ENCODE data around the gene EVC.

Gene EVC

DNA sequence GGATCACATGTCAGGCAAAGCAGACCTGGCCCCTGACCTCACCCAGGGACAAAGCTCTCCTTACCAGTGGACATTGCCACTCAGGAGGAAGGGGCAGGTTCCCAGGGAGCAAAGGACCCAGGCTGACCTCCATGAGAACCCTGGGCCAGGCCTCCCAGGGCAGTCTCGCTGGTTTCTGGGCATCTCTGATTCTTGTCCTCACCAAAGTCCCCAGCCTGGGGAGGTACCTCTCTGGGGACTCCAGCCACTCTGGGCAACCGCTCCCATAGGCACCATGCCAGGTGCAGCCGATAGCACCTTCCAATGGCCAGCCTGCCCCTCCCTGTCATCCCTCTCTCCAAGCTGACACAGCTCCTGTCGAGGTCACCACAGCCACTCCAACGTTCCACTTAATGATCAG, 10.5 kb upstream of the EVC start:
- TF ChIP-seq, protein P1, sequence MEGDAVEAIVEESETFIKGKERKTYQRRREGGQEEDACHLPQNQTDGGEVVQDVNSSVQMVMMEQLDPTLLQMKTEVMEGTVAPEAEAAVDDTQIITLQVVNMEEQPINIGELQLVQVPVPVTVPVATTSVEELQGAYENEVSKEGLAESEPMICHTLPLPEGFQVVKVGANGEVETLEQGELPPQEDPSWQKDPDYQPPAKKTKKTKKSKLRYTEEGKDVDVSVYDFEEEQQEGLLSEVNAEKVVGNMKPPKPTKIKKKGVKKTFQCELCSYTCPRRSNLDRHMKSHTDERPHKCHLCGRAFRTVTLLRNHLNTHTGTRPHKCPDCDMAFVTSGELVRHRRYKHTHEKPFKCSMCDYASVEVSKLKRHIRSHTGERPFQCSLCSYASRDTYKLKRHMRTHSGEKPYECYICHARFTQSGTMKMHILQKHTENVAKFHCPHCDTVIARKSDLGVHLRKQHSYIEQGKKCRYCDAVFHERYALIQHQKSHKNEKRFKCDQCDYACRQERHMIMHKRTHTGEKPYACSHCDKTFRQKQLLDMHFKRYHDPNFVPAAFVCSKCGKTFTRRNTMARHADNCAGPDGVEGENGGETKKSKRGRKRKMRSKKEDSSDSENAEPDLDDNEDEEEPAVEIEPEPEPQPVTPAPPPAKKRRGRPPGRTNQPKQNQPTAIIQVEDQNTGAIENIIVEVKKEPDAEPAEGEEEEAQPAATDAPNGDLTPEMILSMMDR (IDR thresholded peaks at IDR 0.05; ENCODE audit: extremely low read depth, missing control alignments), result no peak

DNA sequence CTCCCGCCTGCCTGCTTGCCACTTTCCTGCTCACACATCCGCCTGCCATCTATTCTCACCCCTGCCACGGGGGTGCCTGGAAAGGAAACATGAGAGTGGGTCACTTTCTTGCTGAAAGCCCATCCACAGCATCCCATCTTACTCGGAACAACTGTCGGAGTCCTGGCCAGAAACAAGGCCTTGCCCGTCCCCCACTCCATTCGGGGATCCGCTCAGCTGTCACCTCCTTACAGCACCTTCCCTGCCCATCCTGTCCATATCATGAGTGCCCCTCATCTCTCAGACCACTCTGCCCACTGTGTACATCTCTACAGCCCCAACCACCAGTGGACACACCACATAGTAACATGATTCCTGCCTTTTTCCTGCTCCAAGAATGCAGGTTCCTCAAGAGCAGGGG, 9.0 kb upstream of the EVC start:
- TF ChIP-seq, protein P1 (IDR thresholded peaks at IDR 0.05; ENCODE audit: extremely low read depth, missing control alignments), result no peak

More for the DNA sequence above, 10.5 kb upstream of the EVC start:
- no peak for DNase-seq (ENCODE audit: low spot score)

DNA sequence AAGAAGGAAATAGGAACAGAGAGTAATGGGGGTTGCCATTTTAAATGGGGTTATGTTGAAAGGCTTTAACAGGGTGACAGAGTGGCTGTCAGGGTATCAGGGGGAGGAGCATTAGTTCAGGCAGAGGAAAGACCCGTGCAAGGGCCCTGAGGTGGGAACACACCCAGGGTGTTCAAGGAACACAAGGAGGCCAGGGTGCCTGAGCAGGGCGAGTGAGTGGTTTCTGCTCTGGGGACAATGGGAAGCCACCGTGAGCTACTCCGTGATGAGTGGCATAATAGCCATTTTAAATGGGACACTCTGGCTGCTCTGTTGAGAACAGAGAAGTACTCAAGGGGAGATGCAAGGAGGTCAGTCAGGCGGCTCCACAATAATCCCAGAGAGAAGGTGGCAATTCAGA, 7.2 kb upstream of the EVC start:
- no peak for DNase-seq (ENCODE audit: low spot score)
- TF ChIP-seq, protein P1 (IDR thresholded peaks at IDR 0.05; ENCODE audit: extremely low read depth, missing control alignments), result no peak

More for the DNA sequence above, 9.0 kb upstream of the EVC start:
- DNase-seq (ENCODE audit: low spot score), result no peak

DNA sequence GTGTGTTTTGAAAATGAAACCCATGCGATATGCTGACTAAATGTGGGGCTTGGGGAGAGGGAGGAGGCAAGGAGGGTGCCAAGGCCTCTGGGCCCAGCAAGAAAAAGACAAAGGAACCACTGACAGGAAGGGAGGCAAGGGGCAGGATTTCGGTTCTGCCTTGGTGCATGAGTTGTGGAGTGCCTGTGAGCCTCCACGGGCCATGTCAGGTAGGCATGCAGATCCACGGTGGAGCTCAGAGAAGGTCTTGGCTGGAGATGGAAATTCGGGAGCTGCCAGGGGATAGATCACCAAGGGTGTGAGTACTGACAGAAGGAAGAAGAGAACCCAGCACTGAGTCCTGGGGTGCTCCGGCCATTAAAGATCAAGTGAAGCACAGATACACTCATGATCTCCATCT, 6.7 kb upstream of the EVC start:
- TF ChIP-seq, protein P1 (IDR thresholded peaks at IDR 0.05; ENCODE audit: extremely low read depth, missing control alignments), result no peak
- no peak for DNase-seq (ENCODE audit: low spot score)

DNA sequence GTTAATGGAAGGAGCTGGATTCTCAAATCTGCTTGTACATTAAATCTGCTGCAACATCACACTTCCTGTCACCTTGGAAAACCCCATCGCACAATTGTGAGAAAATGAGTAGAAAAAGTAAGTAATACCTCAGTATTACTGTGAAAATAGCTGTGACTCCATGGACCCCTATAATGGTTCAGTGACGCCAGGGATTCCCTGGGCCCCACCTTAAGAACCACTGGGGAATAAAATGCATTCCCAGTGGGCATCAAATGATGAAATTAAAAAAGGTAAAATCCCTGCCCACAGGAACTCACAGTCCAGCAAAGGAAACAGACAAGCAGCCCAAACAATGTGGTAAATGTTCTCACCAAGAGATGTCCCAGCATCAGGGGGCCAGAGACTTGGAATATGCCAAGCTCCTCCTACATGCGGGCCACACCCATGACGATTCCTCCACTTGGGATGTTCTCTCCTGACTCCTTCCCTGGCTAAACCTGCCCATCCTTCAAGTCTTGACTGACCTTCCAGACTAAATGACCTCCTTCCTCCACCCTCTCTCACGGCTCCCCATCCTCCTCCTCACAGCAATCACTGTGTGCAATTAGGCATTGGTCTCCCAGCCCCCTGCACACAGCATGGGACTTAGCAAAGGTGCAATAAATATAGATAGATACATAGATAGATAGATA, 5.2 kb upstream of the EVC start:
- DNase-seq (ENCODE audit: low spot score), result no peak
- TF ChIP-seq, protein P1 (IDR thresholded peaks at IDR 0.05; ENCODE audit: extremely low read depth, missing control alignments), result no peak

DNA sequence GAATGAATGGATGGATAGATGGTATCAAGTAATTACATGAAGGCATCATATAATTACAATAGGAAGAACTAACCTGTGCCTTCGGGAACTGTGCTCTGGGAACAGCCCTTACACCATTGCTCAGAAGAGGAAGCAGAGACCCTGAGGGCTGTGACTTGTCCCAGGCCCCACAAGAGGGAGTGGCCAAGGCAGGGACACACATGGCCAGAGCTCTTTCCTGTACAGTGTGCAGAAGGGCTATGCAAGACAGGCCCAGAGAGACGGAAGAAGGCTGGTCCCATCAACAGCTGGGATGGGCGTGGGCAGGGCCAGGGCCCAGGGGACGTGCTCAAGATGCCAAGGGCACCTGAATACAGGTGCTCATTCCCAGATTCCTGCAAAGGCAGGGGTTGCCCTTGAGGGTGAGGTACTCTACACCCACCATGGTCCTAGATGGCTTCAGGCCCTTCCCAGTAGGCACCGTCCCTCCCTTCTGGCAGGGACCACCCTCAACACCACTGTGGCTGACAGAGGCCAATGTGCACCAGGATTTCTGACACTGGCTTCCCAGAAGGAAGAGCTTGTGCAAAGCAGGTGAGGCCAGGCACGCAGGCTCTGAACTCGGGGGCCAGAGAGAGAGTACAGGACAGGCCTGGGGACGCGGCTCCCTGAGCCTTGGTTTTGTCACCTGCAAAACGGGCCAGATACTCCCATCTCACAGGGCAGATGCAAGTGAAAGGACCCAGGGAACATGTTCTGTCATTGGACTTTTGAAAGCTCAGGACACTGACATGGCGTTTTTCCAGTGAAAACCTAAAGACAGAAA, 4.3 kb upstream of the EVC start:
- no peak for DNase-seq (ENCODE audit: low spot score)
- TF ChIP-seq, protein P1 (IDR thresholded peaks at IDR 0.05; ENCODE audit: extremely low read depth, missing control alignments), result no peak

DNA sequence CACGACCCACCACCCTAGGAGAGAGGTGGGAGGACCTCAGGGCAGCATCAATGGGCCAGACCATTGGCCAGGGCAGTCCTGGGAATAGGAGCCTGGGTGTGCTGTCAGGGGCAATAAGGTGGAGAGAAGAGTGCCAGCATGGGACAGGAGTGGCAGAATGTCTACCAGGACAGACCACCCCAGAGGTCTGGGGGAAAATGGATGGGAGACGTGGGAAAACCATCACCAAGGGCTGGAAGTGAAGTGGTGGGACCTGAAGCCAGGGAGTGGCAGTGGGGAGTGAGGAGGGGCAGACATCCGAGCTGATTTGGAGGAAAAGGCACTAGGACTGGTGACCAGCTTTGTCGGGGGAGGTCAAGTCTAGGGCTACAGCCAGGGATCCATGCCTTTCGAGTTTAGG, 3.6 kb upstream of the EVC start:
- no peak for DNase-seq (ENCODE audit: low spot score)
- TF ChIP-seq, protein P1 (IDR thresholded peaks at IDR 0.05; ENCODE audit: extremely low read depth, missing control alignments), result no peak

All from GM20000 (cell line).